Stimulated activated CD8-positive, alpha-beta memory T cell treated with anti-CD3 and anti-CD28 coated beads, Interleukin-2, amount 100 ng/mL, for 1 hour (primary cell): ENCODE results near the gene TRERF1.
"Not testable (repeated sequence)": the region's sequence is repeated elsewhere in the genome, so short reads cannot be mapped to it uniquely, and the experiment has no call there.

ENCODE experiments used
- DNase-seq, 2 donors: peaks; one replicate each; pipeline ENCODE4 v3.0.0-alpha.2; 2020; ENCODE audit warnings: low read depth in 2 of 2

The TRERF1 gene

GRCh38 chr6:42336431-42336830, 115.3 kb downstream of the TRERF1 start:
- no peak for DNase-seq

GRCh38 chr6:42335896-42336295, 115.8 kb downstream of the TRERF1 start:
- no peak for DNase-seq

- DNase-seq: no peak
These were observed 116.9 kb downstream of the TRERF1 start for GRCh38 chr6:42334870-42335269.

GRCh38 chr6:42333612-42334011, 118.1 kb downstream of the TRERF1 start:
- no peak for DNase-seq

- no peak for DNase-seq
These were observed 118.8 kb downstream of the TRERF1 start for GRCh38 chr6:42332916-42333315.

- DNase-seq: no peak
These were observed 120.7 kb downstream of the TRERF1 start for GRCh38 chr6:42331019-42331418.

- DNase-seq: no peak
These were observed 125.5 kb downstream of the TRERF1 start for GRCh38 chr6:42326248-42326647.

- DNase-seq: not testable (repeated sequence)
These were observed 126.9 kb downstream of the TRERF1 start for GRCh38 chr6:42324656-42325324.

GRCh38 chr6:42322676-42323075, 129.1 kb downstream of the TRERF1 start:
- no peak for DNase-seq

GRCh38 chr6:42321976-42322375, 129.8 kb downstream of the TRERF1 start:
- no peak for DNase-seq

- DNase-seq: no peak
These were observed 131.0 kb downstream of the TRERF1 start for GRCh38 chr6:42320762-42321161.

GRCh38 chr6:42318480-42318879, 133.2 kb downstream of the TRERF1 start:
- no peak for DNase-seq

GRCh38 chr6:42316981-42317380, 134.7 kb downstream of the TRERF1 start:
- DNase-seq: no peak

GRCh38 chr6:42315991-42316970, 135.4 kb downstream of the TRERF1 start:
- DNase-seq: no peak

GRCh38 chr6:42315259-42315990, 136.3 kb downstream of the TRERF1 start:
- DNase-seq: no peak

GRCh38 chr6:42314571-42315258, 137.0 kb downstream of the TRERF1 start:
- DNase-seq: no peak

GRCh38 chr6:42313941-42314570, 137.7 kb downstream of the TRERF1 start:
- DNase-seq: no peak

- DNase-seq: no peak
These were observed 138.7 kb downstream of the TRERF1 start for GRCh38 chr6:42313038-42313437.

GRCh38 chr6:42307141-42307470, 144.6 kb downstream of the TRERF1 start:
- no peak for DNase-seq

- DNase-seq: no peak
These were observed 145.1 kb downstream of the TRERF1 start for GRCh38 chr6:42306439-42307140.
